GM12865 (cell line): Measurements from ENCODE around the gene HERC6.
"Not testable (repeated sequence)": the region's sequence is repeated elsewhere in the genome, so short reads cannot be mapped to it uniquely, and the experiment has no call there.

Source experiments
- DNase-seq: peaks from one replicate; pipeline ENCODE4 v3.0.0; 2010; ENCODE audit warnings: low read depth
- H3K4me3 ChIP-seq: 2 replicates; pipeline ENCODE4 v1.5.1; 2011; ENCODE audit warnings: mild to moderate bottlenecking, low read depth, low read length, control low read depth
- TF ChIP-seq, protein P1 (sequence below): IDR thresholded peaks from 2 replicates; pipeline ENCODE4 v1.5.1; 2011; ENCODE audit warnings: low read length, control low read depth, low read depth, inconsistent platforms; ENCODE audit not compliant: insufficient read depth; ENCODE audit errors: missing control alignments

HERC6 gene

DNA sequence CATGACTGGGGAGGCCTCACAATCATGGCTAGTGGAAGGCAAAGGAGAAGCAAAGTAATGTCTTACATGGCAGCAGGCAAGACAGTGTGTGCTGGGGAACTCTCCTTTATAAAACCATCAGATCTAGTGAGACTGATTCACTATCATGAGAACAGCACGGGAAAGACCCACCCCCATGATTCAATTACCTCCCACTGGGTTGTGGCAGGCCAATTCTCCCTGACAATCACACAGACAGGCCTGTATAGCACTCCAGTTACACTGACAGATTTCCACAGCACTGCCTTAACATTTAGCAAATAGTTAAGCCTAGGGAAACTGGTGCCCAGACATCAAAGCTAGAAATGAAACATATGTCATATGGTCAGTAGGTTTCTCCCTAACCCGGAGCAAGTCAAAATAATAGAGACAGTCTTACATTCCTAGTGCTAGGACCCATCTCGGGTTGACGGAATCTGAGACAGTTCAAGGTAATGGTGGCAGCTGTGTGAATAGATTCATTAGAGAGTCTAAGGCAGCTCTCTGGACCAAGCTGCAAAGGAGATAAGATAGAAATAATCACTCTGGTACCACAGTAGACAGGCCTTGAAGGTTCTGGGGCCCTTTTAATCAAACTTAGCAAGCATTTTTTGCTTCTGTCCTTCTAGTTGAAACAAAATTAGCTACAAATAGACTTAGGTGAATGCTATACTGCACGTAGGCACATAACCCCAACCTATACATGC lies 68.9 kb downstream of the HERC6 start:
- no peak for DNase-seq
- H3K4me3 ChIP-seq: no peak overlapping the region
- TF ChIP-seq, protein P1, sequence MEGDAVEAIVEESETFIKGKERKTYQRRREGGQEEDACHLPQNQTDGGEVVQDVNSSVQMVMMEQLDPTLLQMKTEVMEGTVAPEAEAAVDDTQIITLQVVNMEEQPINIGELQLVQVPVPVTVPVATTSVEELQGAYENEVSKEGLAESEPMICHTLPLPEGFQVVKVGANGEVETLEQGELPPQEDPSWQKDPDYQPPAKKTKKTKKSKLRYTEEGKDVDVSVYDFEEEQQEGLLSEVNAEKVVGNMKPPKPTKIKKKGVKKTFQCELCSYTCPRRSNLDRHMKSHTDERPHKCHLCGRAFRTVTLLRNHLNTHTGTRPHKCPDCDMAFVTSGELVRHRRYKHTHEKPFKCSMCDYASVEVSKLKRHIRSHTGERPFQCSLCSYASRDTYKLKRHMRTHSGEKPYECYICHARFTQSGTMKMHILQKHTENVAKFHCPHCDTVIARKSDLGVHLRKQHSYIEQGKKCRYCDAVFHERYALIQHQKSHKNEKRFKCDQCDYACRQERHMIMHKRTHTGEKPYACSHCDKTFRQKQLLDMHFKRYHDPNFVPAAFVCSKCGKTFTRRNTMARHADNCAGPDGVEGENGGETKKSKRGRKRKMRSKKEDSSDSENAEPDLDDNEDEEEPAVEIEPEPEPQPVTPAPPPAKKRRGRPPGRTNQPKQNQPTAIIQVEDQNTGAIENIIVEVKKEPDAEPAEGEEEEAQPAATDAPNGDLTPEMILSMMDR: no peak

DNA sequence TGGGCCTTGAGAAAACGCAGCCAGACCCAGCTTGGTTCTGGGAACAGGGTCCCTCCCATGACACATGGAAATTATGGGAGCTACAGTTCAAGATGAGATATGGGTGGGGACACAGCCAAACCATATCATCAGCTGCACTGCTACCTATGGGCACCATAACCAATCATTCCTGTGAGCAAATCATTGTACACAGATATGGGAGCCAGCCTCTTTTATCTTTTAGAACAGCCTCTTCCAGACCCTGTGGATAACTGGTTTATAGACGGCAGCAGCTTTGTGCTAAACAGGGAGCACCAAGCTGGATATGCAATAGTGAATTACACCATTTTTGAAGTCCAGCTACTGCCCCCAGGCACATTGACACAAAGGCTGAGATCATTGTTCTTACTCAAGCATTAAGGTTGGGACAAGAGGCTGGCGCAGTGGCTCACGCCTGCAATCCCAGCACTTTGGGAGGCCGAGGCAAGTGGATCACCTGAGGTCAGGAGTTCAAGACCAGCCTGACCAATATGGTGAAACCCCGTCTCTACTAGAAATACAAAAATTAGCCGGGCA lies 69.6 kb downstream of the HERC6 start:
- not testable (repeated sequence) for H3K4me3 ChIP-seq, DNase-seq

- no peak overlapping the region for H3K4me3 ChIP-seq
- TF ChIP-seq, protein P1: no peak
These were observed 70.2 kb downstream of the HERC6 start for GRCh38 chr4:88448889-88449288.

GRCh38 chr4:88449290-88449689 lies 70.6 kb downstream of the HERC6 start:
- no peak overlapping the region for H3K4me3 ChIP-seq
- DNase-seq: no peak
- TF ChIP-seq, protein P1: no peak

More at GRCh38 chr4:88448889-88449288, 70.2 kb downstream of the HERC6 start:
- no peak for DNase-seq

DNA sequence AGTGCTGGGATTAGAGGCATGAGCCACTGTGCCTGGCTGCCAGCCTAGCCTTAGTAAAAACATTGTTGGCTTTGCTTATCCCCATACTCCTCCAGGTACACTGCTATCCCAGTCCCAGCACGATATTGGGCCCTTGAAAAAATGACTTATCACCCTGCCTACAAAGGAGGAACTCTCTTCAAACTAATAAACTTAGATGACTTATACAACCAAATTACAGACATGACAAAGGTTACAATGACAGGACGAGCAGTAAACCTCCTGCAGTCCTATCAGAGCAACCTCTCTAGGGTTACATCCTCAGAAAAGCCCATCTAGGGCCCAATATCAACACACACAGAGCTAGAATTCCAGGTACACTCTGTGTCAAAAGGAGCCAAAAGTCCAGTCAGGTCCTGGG lies 72.6 kb downstream of the HERC6 start:
- H3K4me3 ChIP-seq: no peak overlapping the region
- DNase-seq: no peak
- TF ChIP-seq, protein P1: no peak

DNA sequence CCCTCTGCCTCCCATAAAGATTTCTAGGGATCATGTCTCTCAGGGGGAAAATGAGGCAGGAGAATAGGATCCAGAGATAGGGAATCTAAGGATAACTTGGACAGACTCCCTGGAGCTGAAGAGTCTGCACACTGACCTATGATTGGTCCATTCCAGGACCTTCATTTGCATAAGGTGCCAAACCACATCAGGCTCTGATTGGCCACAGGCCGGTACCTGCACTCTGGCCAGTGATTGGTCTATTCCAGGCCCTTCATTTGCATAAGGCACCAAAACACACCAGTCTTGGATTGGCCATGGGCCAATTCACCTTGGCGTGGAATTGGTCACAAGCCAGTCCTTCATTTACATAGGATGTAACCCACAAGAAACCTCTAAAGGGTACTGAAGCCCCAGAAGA lies 74.3 kb downstream of the HERC6 start:
- DNase-seq: no peak
- TF ChIP-seq, protein P1: no peak
- H3K4me3 ChIP-seq: no peak overlapping the region

GRCh38 chr4:88456670-88457306 lies 78.1 kb downstream of the HERC6 start, which contains the start of gene HERC5:
Gene HERC5, plus strand, starts transcription at chr4:88457119. Its CDS starts 151 bp downstream, at chr4:88457270.
- TF ChIP-seq, protein P1: peak; percentile 26
- peak within 1 kb of the TSS; percentile 97 for H3K4me3 ChIP-seq
- peak; percentile 97 for DNase-seq
